GM19324 (cell line): Measurements from ENCODE around the gene RFX1.

Source experiments
- ATAC-seq: cut with Tn5 transposase; IDR thresholded peaks from one replicate; pipeline ENCODE4 v1.9.1; 2021; ENCODE audit warnings: mild to moderate bottlenecking, moderate library complexity; ENCODE audit not compliant: unreplicated experiment, low FRiP score

RFX1 gene

GRCh38 chr19:13914777-13915176 lies 91.3 kb downstream of the RFX1 start:
- ATAC-seq = no peak

- no peak for ATAC-seq
Measured at GRCh38 chr19:13913352-13913751, 92.8 kb downstream of the RFX1 start.
